Measurements from ENCODE around the gene HHAT.

HHAT gene

GRCh38 chr1:210464519-210465039, 135.9 kb downstream of the HHAT start:
- no peak overlapping the region for H3K4me2 ChIP-seq (ENCODE audit: low read length)

GRCh38 chr1:210465150-210465549, 136.4 kb downstream of the HHAT start:
- no peak for TF ChIP-seq CTCF (IDR thresholded peaks at IDR 0.05)
- H3K4me2 ChIP-seq (ENCODE audit: low read length): no peak overlapping the region

More at GRCh38 chr1:210464519-210465039, 135.9 kb downstream of the HHAT start:
- Histone ChIP-seq H3K9me3 (ENCODE audit: control insufficient read depth, low read length) (no peaks in the 10 kb centered on the region), H3K4me1 (no peaks in the 10 kb centered on the region), H3K36me3 (ENCODE audit: control insufficient read depth, insufficient read depth, low read length) (no peaks in the 10 kb centered on the region), H3K27ac (no peak overlapping the region), H2AFZ (no peak overlapping the region), H3K27me3 (ENCODE audit: control insufficient read depth, insufficient read depth, low read length) (no peaks in the 10 kb centered on the region), H3K79me2 (no peaks in the 10 kb centered on the region), H3K9ac (no peak overlapping the region), H3K4me3 (ENCODE audit: low read depth, low read length) (no peak overlapping the region)
- no peak for TF ChIP-seq CTCF (IDR thresholded peaks at IDR 0.05)

GRCh38 chr1:210467440-210468043, 138.8 kb downstream of the HHAT start:
- H3K4me2 ChIP-seq (ENCODE audit: low read length): no peak overlapping the region

More at GRCh38 chr1:210465150-210465549, 136.4 kb downstream of the HHAT start:
- Histone ChIP-seq H3K4me1 (no peaks in the 10 kb centered on the region), H3K27ac (no peak overlapping the region), H3K79me2 (no peaks in the 10 kb centered on the region), H3K9ac (no peak overlapping the region), H3K27me3 (ENCODE audit: control insufficient read depth, insufficient read depth, low read length) (no peaks in the 10 kb centered on the region), H3K9me3 (ENCODE audit: control insufficient read depth, low read length) (no peaks in the 10 kb centered on the region), H2AFZ (no peak overlapping the region), H3K4me3 (ENCODE audit: low read depth, low read length) (no peak overlapping the region), H3K36me3 (ENCODE audit: control insufficient read depth, insufficient read depth, low read length) (no peaks in the 10 kb centered on the region)

GRCh38 chr1:210469441-210469840, 140.7 kb downstream of the HHAT start:
- Histone ChIP-seq H3K27ac (no peak overlapping the region), H3K36me3 (ENCODE audit: control insufficient read depth, insufficient read depth, low read length) (no peaks in the 10 kb centered on the region), H3K4me1 (no peaks in the 10 kb centered on the region), H2AFZ (no peak overlapping the region), H3K79me2 (no peaks in the 10 kb centered on the region), H3K27me3 (ENCODE audit: control insufficient read depth, insufficient read depth, low read length) (no peaks in the 10 kb centered on the region), H3K4me3 (ENCODE audit: low read depth, low read length) (no peak overlapping the region), H3K9ac (no peak overlapping the region), H3K4me2 (ENCODE audit: low read length) (no peak overlapping the region), H3K9me3 (ENCODE audit: control insufficient read depth, low read length) (no peaks in the 10 kb centered on the region)
- TF ChIP-seq CTCF (IDR thresholded peaks at IDR 0.05): no peak

More at GRCh38 chr1:210467440-210468043, 138.8 kb downstream of the HHAT start:
- no peak for TF ChIP-seq CTCF (IDR thresholded peaks at IDR 0.05)
- Histone ChIP-seq H3K27me3 (ENCODE audit: control insufficient read depth, insufficient read depth, low read length) (no peaks in the 10 kb centered on the region), H2AFZ (no peak overlapping the region), H3K9ac (no peak overlapping the region), H3K36me3 (ENCODE audit: control insufficient read depth, insufficient read depth, low read length) (no peaks in the 10 kb centered on the region), H3K9me3 (ENCODE audit: control insufficient read depth, low read length) (no peaks in the 10 kb centered on the region), H3K79me2 (no peaks in the 10 kb centered on the region), H3K27ac (no peak overlapping the region), H3K4me3 (ENCODE audit: low read depth, low read length) (no peak overlapping the region), H3K4me1 (no peaks in the 10 kb centered on the region)

- Histone ChIP-seq H3K4me1 (no peaks in the 10 kb centered on the region), H3K79me2 (no peaks in the 10 kb centered on the region), H3K9ac (no peak overlapping the region), H3K27ac (no peak overlapping the region), H3K27me3 (ENCODE audit: control insufficient read depth, insufficient read depth, low read length) (no peaks in the 10 kb centered on the region), H2AFZ (no peak overlapping the region), H3K36me3 (ENCODE audit: control insufficient read depth, insufficient read depth, low read length) (no peaks in the 10 kb centered on the region), H3K4me3 (ENCODE audit: low read depth, low read length) (no peak overlapping the region), H3K9me3 (ENCODE audit: control insufficient read depth, low read length) (no peaks in the 10 kb centered on the region), H3K4me2 (ENCODE audit: low read length) (no peak overlapping the region)
- TF ChIP-seq CTCF (IDR thresholded peaks at IDR 0.05): no peak
Measured at GRCh38 chr1:210475321-210475720, 146.6 kb downstream of the HHAT start.
